ENCODE data around the gene OR6K3. TPM values are rescaled to one million over a fixed set of nuclear protein-coding genes. Genes with fewer than 3 reads are reported as not detected.

The OR6K3 gene
- total and polyA plus RNA-seq, 10 donors, result 0.67 TPM; not detected in 9

DNA sequence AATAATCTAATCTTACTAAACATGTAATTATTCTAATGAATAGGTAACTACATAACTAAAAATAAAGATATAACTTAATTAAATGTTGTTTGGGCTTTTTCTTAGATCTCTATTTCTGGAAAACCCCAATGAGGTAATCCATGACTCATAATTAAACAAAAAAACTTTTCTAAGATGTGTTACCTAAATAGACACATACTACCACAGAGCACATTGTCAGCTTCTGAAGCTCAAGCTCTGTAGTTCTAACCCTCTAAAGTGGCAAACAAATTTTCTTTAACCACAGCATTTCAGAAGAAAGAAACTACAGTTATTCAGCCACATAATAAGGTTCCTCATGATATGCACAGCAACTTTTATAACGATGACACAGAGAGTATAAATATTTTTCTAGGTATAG, 4.2 kb downstream of the OR6K3 start:
- no peak overlapping the region for H3K27ac ChIP-seq
- WGBS, 5 donors, result 69 to 76% (median 73%) methylated on average over 1 of the region's 1 CpG
- no peak overlapping the region for H3K4me3 ChIP-seq
- H3K27me3 ChIP-seq (replicated peaks in 1 of 7), result peaks cover 0 to 2% (median 0%) of the 10 kb centered on the region in 7 donors
- DNase-seq, result no peak
- no peaks in the 10 kb centered on the region for H3K36me3 ChIP-seq
- TF ChIP-seq, protein P1, sequence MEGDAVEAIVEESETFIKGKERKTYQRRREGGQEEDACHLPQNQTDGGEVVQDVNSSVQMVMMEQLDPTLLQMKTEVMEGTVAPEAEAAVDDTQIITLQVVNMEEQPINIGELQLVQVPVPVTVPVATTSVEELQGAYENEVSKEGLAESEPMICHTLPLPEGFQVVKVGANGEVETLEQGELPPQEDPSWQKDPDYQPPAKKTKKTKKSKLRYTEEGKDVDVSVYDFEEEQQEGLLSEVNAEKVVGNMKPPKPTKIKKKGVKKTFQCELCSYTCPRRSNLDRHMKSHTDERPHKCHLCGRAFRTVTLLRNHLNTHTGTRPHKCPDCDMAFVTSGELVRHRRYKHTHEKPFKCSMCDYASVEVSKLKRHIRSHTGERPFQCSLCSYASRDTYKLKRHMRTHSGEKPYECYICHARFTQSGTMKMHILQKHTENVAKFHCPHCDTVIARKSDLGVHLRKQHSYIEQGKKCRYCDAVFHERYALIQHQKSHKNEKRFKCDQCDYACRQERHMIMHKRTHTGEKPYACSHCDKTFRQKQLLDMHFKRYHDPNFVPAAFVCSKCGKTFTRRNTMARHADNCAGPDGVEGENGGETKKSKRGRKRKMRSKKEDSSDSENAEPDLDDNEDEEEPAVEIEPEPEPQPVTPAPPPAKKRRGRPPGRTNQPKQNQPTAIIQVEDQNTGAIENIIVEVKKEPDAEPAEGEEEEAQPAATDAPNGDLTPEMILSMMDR (IDR thresholded peaks at IDR 0.05 in 8 of 11, conservative IDR thresholded peaks at IDR 0.05 in 3 of 11), result no peak
- TF ChIP-seq POLR2AphosphoS5 (IDR thresholded peaks at IDR 0.05) (no peak), POLR2A (IDR thresholded peaks at IDR 0.05) (no peak)
- H3K9me3 ChIP-seq, result no peaks in the 10 kb centered on the region
- H3K4me1 ChIP-seq, result no peaks in the 10 kb centered on the region
- intact Hi-C loops (cut with DNase I; ENCODE audit: low total_unique reads), result no loop called here

DNA sequence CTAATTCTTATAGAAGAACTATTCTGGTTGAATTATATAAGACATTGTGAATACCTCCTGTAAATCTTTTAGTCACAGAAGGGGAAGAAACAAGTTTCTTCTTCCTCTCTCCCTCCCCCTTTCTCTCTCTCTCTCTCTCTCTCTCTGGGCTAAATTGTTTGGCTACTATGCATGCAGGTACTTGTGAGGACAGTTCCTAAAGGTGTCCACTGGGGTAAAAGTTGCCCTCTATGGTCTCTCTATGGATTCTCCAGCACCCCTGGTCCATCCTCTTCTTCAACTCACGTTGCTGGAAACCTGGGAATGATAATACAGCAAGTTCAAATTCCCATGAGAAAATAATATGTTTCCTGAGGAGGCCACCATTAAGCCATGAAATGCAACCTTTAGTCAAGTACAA, 5.8 kb downstream of the OR6K3 start:
- no peak for DNase-seq
- 49 to 65% (median 61%) methylated on average over 1 of the region's 1 CpG for WGBS, 5 donors
- Histone ChIP-seq H3K27me3 (replicated peaks in 1 of 7) (peaks cover 0 to 5% (median 0%) of the 10 kb centered on the region in 7 donors), H3K9me3 (no peaks in the 10 kb centered on the region), H3K4me1 (no peaks in the 10 kb centered on the region), H3K27ac (no peak overlapping the region), H3K36me3 (no peaks in the 10 kb centered on the region), H3K4me3 (no peak overlapping the region)
- intact Hi-C loops (cut with DNase I; ENCODE audit: low total_unique reads), result no loop called here
- TF ChIP-seq POLR2A (IDR thresholded peaks at IDR 0.05) (no peak), POLR2AphosphoS5 (IDR thresholded peaks at IDR 0.05) (no peak)
- TF ChIP-seq, protein P1 (IDR thresholded peaks at IDR 0.05 in 8 of 11, conservative IDR thresholded peaks at IDR 0.05 in 3 of 11), result no peak

DNA sequence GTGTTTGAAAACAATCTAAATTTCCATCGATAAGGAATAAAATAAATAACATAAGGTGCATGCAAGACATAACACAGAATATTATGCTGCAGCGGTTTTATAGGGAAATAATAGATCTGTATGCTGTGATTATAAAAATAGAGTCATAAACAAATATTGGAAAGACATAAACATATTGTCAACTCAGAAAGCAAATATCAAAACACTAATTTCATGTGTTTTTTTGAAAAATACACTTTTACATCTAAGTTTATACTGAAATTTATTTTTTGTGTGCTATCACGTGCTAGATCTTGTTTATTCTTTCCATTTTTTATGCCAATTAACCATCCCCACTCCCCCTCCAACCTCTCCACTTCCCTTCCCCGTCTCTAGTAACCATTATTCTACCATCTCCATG, 9.4 kb downstream of the OR6K3 start:
- Histone ChIP-seq H3K27me3 (replicated peaks in 1 of 7) (peaks cover 0 to 5% (median 0%) of the 10 kb centered on the region in 7 donors), H3K27ac (no peak overlapping the region), H3K4me3 (no peak overlapping the region), H3K4me1 (no peaks in the 10 kb centered on the region), H3K36me3 (no peaks in the 10 kb centered on the region), H3K9me3 (no peaks in the 10 kb centered on the region)
- intact Hi-C loops (cut with DNase I; ENCODE audit: low total_unique reads), result no loop called here
- 68 to 84% (median 76%) methylated on average over 4 of the region's 4 CpGs for WGBS, 5 donors
- TF ChIP-seq, protein P1 (IDR thresholded peaks at IDR 0.05 in 8 of 11, conservative IDR thresholded peaks at IDR 0.05 in 3 of 11), result no peak
- no peak for TF ChIP-seq POLR2AphosphoS5 (IDR thresholded peaks at IDR 0.05)
- TF ChIP-seq POLR2A (IDR thresholded peaks at IDR 0.05), result no peak
- DNase-seq, result no peak

DNA sequence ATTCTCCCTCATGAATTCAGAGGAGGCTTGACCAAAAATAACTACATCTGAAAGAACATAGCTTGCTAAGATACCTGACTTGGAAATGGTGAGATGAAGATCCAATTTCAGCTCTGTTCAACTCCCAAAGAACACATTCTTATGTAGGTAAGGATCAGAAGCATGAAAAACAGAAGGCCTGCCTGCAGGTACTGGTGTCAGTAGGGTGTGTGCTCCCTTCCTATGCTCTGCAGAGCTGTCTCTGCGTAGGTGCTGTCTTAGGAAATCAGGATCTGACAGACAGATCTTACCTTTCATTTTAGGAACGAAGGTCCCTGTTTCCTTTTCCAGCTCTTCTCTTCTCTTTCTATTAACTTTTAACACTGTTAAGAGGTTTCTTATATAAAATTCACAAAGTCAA, 14.4 kb downstream of the OR6K3 start:
- no peak for TF ChIP-seq POLR2A (IDR thresholded peaks at IDR 0.05)
- TF ChIP-seq, protein P1 (IDR thresholded peaks at IDR 0.05 in 8 of 11, conservative IDR thresholded peaks at IDR 0.05 in 3 of 11), result no peak
- TF ChIP-seq POLR2AphosphoS5 (IDR thresholded peaks at IDR 0.05), result no peak
- no peaks in the 10 kb centered on the region for H3K9me3 ChIP-seq
- no peaks in the 10 kb centered on the region for H3K4me1 ChIP-seq
- no peaks in the 10 kb centered on the region for H3K36me3 ChIP-seq
- H3K27ac ChIP-seq, result no peak overlapping the region
- no peak for DNase-seq
- no peak overlapping the region for H3K4me3 ChIP-seq
- peaks cover 0 to under 1% (median 0%) of the 10 kb centered on the region in 7 donors for H3K27me3 ChIP-seq (replicated peaks in 1 of 7)
- intact Hi-C loops (cut with DNase I; ENCODE audit: low total_unique reads), result no loop called here
- WGBS, 5 donors, result 70 to 95% (median 72%) methylated on average over 2 of the region's 2 CpGs
